Measurements from ENCODE around the gene MRPS18A. TPM values are rescaled to one million over a fixed set of nuclear protein-coding genes. Genes with fewer than 3 reads are reported as not detected.

MRPS18A gene
- total and polyA plus RNA-seq, 9 of the 15 experiments (the other 6 are each of a cell fraction or from before 2014, with no cell fraction given), result 87.5 to 243 (median 125) TPM

GRCh38 chr6:43667245-43668150, 20.1 kb downstream of the MRPS18A start (continued):
- TF ChIP-seq ZNF197 (CRISPR knock-in tag; IDR thresholded peaks at IDR 0.05; ENCODE audit: low read depth) (no peak), RFX5 (IDR thresholded peaks at IDR 0.05; ENCODE audit: low read depth, low read length) (no peak), DPF2 (IDR thresholded peaks at IDR 0.05) (no peak), CBFA2T3 (IDR thresholded peaks at IDR 0.05) (no peak; the same call in 1 of the 2 replicates), RAD51 (IDR thresholded peaks at IDR 0.05; ENCODE audit: borderline replicate concordance, low read depth) (no peak), EGR1 (conservative IDR thresholded peaks at IDR 0.05) (no peak), CC2D1A (IDR thresholded peaks at IDR 0.05) (peak; percentile 83), ZNF239 (CRISPR knock-in tag; IDR thresholded peaks at IDR 0.05) (no peak), SNAPC5 (CRISPR knock-in tag; IDR thresholded peaks at IDR 0.05) (no peak), MCM2 (IDR thresholded peaks at IDR 0.05; ENCODE audit: low read depth) (no peak), ZNF830 (CRISPR knock-in tag; IDR thresholded peaks at IDR 0.05) (0 out of 2 replicates have a peak, but pooled peaks have one; percentile 12), NONO (IDR thresholded peaks at IDR 0.05; ENCODE audit: low read depth in 2 of 2, low read length in 1 of 2) (peak in 1 of 2 experiments; percentile 70; a peak in 2 of 4 replicates), ILK (tag; IDR thresholded peaks at IDR 0.05; ENCODE audit: borderline replicate concordance, low read depth) (no peak), BRF1 (IDR thresholded peaks at IDR 0.05; ENCODE audit: borderline replicate concordance, extremely low read depth, insufficient read length) (no peak), DDX20 (tag; IDR thresholded peaks at IDR 0.05; ENCODE audit: low read depth) (no peak), E2F3 (CRISPR knock-in tag; IDR thresholded peaks at IDR 0.05) (no peak), CUX1 (CRISPR knock-in tag; IDR thresholded peaks at IDR 0.05) (no peak), ZBTB17 (CRISPR knock-in tag; IDR thresholded peaks at IDR 0.05) (peak; percentile 65; the same call in 1 of the 2 replicates), GABPB2 (CRISPR knock-in tag; conservative IDR thresholded peaks at IDR 0.05) (no peak)
- TF ChIP-seq, protein P1, sequence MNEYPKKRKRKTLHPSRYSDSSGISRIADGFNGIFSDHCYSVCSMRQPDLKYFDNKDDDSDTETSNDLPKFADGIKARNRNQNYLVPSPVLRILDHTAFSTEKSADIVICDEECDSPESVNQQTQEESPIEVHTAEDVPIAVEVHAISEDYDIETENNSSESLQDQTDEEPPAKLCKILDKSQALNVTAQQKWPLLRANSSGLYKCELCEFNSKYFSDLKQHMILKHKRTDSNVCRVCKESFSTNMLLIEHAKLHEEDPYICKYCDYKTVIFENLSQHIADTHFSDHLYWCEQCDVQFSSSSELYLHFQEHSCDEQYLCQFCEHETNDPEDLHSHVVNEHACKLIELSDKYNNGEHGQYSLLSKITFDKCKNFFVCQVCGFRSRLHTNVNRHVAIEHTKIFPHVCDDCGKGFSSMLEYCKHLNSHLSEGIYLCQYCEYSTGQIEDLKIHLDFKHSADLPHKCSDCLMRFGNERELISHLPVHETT (CRISPR knock-in tag; conservative IDR thresholded peaks at IDR 0.05 in 1 of 2, IDR thresholded peaks at IDR 0.05 in 1 of 2), result no peak
- TF ChIP-seq, protein P2, sequence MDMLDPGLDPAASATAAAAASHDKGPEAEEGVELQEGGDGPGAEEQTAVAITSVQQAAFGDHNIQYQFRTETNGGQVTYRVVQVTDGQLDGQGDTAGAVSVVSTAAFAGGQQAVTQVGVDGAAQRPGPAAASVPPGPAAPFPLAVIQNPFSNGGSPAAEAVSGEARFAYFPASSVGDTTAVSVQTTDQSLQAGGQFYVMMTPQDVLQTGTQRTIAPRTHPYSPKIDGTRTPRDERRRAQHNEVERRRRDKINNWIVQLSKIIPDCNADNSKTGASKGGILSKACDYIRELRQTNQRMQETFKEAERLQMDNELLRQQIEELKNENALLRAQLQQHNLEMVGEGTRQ (CRISPR knock-in tag; IDR thresholded peaks at IDR 0.05), result no peak
